ENCODE data around the gene ZNF77.

DNA sequence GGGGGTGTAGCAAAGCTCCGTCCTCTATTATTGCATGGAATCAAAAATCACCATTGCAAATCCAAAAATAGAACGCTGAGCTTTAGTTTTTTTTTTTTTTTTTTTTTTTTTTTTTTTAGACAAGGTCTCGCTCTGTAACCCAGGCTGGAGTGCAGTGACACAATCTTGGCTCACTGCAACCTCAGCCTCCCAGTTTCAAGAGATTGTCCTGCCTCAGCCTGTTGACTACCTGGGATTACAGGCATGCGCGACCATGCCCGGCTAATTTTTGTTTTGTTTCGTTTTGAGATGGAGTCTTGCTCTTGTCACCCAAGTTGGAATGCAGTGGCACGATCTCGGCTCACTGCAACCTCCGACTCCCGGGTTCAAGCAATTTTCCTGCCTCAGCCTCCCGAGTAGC, 15.3 kb upstream of the ZNF77 start:
- TF ChIP-seq ZNF37A (tag by site-specific recombination; IDR thresholded peaks at IDR 0.05), result no peak
- no peak for TF ChIP-seq ZBTB1 (tag by site-specific recombination; IDR thresholded peaks at IDR 0.05)
- TF ChIP-seq, protein P1, sequence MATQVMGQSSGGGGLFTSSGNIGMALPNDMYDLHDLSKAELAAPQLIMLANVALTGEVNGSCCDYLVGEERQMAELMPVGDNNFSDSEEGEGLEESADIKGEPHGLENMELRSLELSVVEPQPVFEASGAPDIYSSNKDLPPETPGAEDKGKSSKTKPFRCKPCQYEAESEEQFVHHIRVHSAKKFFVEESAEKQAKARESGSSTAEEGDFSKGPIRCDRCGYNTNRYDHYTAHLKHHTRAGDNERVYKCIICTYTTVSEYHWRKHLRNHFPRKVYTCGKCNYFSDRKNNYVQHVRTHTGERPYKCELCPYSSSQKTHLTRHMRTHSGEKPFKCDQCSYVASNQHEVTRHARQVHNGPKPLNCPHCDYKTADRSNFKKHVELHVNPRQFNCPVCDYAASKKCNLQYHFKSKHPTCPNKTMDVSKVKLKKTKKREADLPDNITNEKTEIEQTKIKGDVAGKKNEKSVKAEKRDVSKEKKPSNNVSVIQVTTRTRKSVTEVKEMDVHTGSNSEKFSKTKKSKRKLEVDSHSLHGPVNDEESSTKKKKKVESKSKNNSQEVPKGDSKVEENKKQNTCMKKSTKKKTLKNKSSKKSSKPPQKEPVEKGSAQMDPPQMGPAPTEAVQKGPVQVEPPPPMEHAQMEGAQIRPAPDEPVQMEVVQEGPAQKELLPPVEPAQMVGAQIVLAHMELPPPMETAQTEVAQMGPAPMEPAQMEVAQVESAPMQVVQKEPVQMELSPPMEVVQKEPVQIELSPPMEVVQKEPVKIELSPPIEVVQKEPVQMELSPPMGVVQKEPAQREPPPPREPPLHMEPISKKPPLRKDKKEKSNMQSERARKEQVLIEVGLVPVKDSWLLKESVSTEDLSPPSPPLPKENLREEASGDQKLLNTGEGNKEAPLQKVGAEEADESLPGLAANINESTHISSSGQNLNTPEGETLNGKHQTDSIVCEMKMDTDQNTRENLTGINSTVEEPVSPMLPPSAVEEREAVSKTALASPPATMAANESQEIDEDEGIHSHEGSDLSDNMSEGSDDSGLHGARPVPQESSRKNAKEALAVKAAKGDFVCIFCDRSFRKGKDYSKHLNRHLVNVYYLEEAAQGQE (tag by site-specific recombination; IDR thresholded peaks at IDR 0.05), result no peak
- TF ChIP-seq, protein P2, sequence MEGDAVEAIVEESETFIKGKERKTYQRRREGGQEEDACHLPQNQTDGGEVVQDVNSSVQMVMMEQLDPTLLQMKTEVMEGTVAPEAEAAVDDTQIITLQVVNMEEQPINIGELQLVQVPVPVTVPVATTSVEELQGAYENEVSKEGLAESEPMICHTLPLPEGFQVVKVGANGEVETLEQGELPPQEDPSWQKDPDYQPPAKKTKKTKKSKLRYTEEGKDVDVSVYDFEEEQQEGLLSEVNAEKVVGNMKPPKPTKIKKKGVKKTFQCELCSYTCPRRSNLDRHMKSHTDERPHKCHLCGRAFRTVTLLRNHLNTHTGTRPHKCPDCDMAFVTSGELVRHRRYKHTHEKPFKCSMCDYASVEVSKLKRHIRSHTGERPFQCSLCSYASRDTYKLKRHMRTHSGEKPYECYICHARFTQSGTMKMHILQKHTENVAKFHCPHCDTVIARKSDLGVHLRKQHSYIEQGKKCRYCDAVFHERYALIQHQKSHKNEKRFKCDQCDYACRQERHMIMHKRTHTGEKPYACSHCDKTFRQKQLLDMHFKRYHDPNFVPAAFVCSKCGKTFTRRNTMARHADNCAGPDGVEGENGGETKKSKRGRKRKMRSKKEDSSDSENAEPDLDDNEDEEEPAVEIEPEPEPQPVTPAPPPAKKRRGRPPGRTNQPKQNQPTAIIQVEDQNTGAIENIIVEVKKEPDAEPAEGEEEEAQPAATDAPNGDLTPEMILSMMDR (tag by site-specific recombination; IDR thresholded peaks at IDR 0.05), result no peak

Data from HEK293 (cell line).